HG03378 (cell line): Measurements from ENCODE around the gene KANK2.
"Not testable (repeated sequence)": the region's sequence is repeated elsewhere in the genome, so short reads cannot be mapped to it uniquely, and the experiment has no call there.

ENCODE experiments used
- ATAC-seq: cut with Tn5 transposase; IDR thresholded peaks from one replicate; pipeline ENCODE4 v1.9.1; 2021; ENCODE audit warnings: mild to moderate bottlenecking, moderate library complexity; ENCODE audit not compliant: unreplicated experiment

The KANK2 gene

GRCh38 chr19:11142528-11143171, 54.7 kb downstream of the KANK2 start:
- ATAC-seq = no peak

GRCh38 chr19:11141937-11142527, 55.3 kb downstream of the KANK2 start:
- no peak for ATAC-seq

- ATAC-seq = no peak
Measured at GRCh38 chr19:11140896-11141295, 56.4 kb downstream of the KANK2 start.

DNA sequence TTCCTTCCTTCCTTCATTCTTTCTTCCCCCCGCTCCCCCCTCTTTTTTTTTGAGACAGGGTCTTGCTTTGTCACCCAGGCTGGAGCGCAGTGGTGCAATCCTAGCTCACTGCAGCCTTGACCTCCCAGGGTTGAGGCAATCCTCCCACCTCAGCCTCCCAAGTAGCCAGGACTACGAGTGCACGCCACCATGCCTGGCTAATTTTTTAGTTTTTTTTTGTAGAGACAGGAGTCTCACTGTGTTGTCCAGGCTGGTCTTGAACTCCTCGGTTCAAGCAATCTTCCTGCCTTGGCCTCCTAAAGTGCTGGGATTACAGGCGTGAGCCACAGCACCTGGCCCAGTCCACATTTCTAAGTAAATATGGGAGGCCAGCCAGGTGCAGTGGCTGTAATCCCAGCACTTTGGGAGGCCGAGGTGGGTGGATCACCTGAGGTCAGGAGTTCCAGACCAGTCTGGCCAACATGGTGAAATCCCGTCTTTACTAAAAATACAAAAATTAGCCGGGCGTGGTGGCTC, 57.3 kb downstream of the KANK2 start:
- not testable (repeated sequence) for ATAC-seq

DNA sequence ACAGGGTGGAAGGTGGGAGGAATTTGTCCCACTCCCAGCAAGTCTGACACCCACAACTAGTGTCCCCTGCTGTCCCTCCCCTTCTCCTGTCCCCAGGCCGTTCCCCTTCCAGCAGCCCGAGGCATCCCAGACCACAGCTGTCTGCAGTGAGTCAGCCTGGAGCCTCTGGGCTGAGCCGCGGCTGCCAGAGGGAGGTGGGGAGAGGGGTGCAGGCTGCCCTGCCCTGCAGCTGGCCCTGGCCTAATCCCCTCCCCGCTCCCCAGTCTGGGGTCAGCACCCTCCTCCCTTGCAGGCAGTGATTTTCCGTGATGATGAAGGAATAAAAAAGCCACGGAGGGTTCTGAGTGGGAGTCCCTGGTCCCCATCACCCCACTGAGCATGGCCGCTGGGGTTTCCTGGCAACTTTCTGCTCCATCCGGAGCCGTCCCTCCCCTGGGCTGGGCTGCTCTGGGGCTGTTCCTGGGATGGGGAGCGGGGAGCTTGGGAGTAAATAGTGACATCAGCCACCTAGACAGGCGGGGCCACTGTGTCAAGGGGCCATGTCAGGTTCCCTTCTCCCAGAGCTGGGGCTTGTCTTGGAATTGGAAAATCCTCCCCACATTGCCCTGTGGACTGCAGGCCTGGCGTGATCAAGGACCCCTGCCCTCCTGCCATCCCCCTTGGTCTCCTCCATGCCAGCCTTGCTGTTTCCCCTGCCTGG, 58.6 kb downstream of the KANK2 start:
- no peak for ATAC-seq

DNA sequence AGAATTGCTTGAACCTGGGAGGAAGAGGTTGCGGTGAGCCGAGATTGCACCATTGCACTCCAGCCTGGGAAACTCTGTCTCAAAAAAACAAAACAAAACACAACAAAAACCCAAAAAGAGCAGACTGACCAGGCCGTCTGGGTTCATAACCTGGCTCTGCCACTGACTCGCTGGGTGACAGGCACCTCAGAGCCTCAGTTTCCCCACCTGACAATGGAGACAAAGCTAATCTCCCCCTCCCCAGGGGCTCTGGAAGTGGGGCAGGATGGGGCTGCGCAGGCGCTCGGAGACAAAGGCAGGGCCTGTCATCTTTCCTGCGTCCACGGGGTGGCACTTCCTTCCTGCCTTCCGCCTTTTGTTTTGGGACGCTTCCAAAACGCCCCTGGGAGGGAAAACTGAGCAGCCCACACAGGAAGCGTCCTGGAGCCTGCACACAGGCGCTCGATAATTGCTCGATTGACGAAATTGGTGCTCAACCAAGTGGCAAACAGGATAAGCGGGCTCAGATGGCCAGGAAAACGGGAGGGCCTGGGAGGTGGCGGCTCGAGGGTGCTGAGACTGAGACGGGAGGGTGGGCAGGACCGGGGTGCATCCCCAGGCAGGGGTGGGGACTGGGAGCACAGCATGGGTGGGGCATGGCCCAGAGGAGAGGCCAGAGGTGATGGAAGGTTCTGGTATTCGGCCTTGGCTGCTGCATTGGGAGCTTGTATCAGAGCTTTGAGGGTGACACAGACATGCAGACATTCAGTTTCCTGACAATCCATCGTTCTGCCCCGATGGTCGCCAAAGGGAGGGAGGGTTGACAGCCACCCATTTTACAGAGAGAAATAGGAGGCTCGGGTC, 59.6 kb downstream of the KANK2 start:
- ATAC-seq = no peak

- ATAC-seq = no peak
Measured at GRCh38 chr19:11136400-11137101, 60.8 kb downstream of the KANK2 start.

- no peak for ATAC-seq
Measured at GRCh38 chr19:11131471-11131870, 65.9 kb downstream of the KANK2 start.

DNA sequence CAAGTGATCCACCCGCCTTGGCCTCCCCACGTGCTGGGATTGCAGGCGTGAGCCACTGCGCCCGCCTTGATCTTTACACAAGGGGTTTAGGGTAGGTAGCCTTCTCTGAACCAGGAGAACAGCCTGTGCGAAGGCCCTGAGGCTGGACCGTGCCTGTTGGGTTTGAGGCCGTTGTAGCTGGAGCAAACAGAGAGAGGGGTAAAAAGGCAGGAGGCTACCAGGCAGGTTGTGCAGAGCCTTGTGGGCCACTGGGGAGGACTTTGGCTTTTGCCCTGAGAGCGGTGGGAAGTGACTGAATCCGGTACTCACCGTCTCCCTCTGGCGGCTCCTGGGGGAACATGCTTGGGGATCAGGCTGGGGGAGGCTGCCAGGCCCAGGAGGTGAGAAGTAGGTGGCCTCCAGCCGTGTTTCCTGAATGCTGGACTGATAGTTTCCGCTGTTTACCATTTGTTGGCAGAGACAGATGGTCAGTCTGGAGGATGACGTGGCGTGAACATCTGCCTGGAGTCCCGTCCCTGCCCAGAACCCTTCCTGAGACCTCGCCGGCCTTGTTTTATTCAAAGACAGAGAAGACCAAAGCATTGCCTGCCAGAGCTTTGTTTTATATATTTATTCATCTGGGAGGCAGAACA, 66.4 kb downstream of the KANK2 start:
- no peak for ATAC-seq

- ATAC-seq = no peak
Measured at GRCh38 chr19:11127905-11128304, 69.4 kb downstream of the KANK2 start.

GRCh38 chr19:11125994-11126685, 71.2 kb downstream of the KANK2 start:
- ATAC-seq = no peak

- not testable (repeated sequence) for ATAC-seq
Measured at GRCh38 chr19:11124157-11124556, 73.2 kb downstream of the KANK2 start.

DNA sequence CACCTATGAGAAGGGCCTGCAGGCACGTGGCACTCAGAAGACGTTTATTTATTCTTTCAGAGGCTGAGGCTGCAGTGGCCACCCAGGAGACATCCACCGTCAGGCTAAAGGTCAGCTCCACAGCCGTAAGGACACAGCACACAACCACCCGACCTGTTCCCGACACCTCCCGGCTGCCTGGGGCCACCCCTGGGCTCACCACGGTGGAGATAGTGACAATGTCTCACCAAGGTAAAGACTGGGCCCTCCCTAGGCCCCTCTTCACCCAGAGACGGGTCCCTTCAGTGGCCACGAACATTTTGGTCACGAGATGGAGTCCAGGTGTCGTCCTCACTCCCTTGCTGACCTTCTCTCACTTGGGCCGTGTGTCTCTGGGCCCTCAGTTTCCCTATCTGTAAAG, 74.2 kb downstream of the KANK2 start:
- no peak for ATAC-seq

DNA sequence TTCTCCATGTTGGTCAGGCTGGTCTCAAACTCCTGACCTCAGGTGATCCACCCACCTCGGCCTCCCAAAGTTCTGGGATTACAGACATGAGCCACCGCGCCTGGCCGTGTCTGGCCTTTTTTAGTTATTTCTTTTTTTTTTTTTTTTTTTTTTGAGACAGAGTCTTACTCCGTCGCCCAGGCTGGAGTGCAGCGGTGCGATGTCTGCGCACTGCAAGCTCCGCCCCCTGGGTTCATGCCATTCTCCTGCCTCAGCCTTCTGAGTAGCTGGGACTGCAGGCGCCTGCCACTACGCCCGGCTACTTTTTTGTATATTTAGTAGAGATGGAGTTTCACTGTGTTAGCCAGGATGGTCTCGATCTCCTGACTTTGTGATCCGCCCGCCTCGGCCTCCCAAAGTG, 75.4 kb downstream of the KANK2 start:
- not testable (repeated sequence) for ATAC-seq

- ATAC-seq = no peak
Measured at GRCh38 chr19:11116507-11116906, 80.8 kb downstream of the KANK2 start.

DNA sequence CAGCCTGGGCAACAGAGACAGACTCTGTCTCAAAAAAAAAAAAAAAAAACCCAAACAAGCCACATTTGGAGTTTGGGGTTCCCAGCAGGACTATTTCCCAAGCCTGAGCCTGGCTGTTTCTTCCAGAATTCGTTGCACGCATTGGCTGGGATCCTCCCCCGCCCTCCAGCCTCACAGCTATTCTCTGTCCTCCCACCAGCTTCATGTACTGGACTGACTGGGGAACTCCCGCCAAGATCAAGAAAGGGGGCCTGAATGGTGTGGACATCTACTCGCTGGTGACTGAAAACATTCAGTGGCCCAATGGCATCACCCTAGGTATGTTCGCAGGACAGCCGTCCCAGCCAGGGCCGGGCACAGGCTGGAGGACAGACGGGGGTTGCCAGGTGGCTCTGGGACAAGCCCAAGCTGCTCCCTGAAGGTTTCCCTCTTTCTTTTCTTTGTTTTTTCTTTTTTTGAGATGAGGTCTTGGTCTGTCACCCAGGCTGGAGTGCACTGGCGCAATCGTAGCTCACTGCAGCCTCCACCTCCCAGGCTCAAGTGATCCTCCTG, 81.4 kb downstream of the KANK2 start:
- ATAC-seq = no peak

- ATAC-seq = no peak
Measured at GRCh38 chr19:11115042-11115441, 82.3 kb downstream of the KANK2 start.
